ENCODE data around the gene SAMD14.
A peak's percentile ranks its signal among the peaks of the same experiment; 100 is the strongest.

The SAMD14 gene

GRCh38 chr17:50110591-50111349 lies 19.2 kb downstream of the SAMD14 start:
- no peak for DNase-seq

DNA sequence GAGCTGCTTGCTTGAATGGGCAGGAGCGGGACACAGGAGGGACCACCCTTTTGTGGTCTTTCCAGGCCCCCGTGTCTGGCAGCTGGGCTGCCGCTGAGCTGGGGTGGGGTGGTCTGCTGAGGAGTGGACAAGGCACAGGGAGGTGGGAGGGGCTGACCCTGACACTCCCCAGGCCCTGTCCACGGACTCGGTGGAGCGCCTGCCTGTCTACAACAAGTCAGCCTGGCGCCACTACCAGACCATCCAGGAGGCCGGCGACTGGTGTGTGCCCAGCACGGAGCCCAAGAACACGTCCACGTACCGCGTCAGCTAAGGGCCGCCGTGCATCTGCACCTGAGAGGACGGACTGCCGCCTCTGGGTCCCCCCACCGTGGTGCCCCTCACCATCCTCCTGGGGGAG lies 20.2 kb downstream of the SAMD14 start:
- DNase-seq, result no peak

GRCh38 chr17:50109207-50109606 lies 20.8 kb downstream of the SAMD14 start:
- DNase-seq, result no peak

- no peak for DNase-seq
Observed at GRCh38 chr17:50108556-50108955, 21.4 kb downstream of the SAMD14 start.

GRCh38 chr17:50107790-50108414 lies 22.1 kb downstream of the SAMD14 start:
- DNase-seq, result no peak

DNA sequence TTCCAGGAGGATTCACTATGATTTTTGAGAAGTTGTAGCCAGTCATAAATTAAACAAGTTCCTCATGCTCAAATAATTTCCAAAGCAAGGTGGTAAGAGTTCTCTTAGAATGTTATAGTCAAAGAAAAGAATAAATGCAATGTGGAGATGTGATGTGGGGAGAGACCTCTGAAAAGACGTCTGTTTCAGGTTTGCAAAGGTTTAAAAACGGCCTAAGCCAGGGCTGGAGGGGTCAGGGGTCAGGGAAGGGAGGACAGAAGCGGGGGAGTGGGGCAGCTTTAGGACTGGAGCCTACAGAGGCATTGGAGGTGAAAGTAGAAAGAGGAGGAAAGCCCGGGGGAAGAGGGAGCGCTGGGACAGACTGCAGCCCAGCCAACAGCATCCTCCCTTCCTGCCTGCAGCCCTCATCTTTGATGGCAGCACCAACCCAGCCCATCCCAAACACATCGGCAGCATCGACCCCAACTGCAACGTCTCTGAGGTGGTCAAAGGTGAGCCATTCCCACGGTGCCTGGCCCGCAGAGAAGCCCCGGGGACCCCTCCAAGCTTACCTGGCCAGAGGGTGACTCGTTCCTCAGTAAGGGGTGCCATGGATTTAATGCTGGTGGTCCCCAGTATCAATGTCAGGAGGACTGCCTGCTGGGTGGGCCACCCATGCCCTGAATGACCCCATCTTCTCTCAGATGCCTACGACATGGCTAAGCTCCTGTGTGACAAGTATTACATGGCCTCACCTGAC lies 23.4 kb downstream of the SAMD14 start:
- no peak for DNase-seq

GRCh38 chr17:50105811-50106210 lies 24.1 kb downstream of the SAMD14 start:
- DNase-seq, result no peak

- no peak for DNase-seq
Observed at GRCh38 chr17:50103941-50104340, 26.0 kb downstream of the SAMD14 start.

GRCh38 chr17:50103252-50103651 lies 26.7 kb downstream of the SAMD14 start:
- DNase-seq, result no peak

DNA sequence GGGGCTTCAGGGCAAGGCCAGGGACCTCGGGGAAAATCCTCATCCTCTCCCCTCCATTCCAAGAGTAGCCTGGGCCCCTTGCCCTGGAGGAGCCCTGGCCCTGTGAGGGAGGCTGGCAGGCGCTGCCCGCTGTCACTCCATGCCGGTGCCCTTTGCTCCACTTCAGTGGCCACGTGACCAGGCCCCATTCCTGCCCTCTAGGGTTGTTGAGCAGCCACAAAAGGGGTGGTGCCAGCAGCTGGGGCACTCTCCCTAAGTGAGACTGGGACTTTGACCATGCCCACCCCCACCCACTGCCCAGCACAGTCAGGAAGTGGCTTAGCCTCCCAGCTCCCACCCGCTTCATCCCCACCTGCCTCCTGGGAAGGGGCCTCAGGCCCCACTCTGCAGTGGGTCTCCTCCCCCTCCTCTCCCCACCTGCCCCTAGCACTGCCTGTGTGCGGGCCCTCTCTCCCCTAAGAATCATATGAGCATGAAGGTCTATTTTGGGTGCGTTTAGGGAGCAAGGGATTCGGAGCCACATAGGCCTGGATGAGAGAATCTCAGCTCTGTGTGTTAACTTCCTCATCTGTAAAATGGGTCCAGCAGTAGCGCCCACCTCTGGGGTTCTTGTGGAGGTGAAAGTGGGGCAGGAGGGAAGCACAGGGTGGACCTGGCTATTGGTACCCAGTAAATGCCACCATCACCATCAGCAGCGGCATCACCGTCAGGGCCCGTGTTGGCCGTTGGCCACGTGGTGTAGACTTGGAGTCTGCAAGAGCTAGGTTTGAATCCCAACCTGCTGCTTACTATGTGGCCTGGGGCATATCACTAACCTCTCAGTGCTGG lies 27.6 kb downstream of the SAMD14 start:
- peak; percentile 10 for DNase-seq

- no peak for DNase-seq
Observed at GRCh38 chr17:50101346-50102163, 28.4 kb downstream of the SAMD14 start.

DNA sequence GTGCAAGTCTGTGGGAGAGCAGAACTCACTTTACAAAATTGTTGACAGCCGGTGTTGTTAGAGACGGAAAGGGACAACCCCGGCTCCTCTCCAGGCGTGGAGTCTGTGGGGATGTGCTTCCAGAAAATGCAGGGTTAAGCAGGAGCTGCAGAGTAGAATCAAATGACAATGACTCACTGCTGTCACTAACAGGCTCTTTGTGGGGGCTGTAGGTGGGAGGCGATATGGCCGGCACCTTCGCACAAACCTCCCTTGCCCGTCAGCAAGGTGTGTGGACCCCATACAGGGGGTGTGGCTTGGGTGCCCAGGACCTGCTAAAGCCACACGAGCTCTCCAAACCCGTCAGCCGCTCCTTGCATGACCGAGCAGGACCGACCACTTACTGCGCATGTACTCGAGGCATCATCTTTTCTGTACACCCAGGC lies 29.0 kb downstream of the SAMD14 start:
- DNase-seq, result peak; percentile 49

DNA sequence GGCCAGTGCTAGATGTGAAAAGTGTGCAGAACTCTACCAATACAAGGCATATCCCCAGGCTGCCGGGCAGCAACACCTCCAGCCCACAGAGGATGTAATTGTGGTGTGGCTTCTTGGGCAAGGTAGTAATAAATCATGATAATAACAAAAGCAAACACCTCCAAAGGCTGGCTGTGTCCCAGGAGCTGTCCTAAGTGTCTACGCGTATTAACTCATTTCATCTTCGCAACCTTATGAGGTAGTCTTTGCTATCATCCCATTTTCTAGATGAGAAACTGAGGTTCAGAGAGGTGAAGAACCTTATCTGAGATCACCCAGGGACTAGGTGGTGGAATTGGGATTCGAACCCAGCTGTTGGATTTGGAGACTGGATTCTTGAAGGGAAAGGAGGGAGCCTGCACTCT lies 29.5 kb downstream of the SAMD14 start:
- DNase-seq, result no peak

GRCh38 chr17:50099003-50099402 lies 31.0 kb downstream of the SAMD14 start:
- DNase-seq, result no peak

DNA sequence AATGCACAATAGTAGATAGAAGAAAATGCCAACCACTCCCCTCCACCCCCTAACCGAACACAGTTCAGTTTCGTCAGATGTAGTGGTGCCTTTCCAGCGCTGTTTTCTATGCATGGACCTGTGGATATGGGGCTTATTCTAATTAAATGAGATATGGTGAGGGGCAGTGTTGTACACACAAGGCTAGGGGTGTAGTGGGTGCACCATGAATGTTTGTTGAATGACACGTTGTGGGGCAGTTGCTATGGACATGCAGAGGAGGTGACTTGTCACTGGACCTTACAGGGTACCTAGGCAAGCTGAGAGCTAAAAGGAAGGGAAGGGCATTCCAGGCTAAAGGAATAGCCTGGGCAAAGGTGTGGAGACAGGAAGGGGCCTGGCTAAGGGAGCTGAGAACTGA lies 31.4 kb downstream of the SAMD14 start:
- DNase-seq, result no peak

DNA sequence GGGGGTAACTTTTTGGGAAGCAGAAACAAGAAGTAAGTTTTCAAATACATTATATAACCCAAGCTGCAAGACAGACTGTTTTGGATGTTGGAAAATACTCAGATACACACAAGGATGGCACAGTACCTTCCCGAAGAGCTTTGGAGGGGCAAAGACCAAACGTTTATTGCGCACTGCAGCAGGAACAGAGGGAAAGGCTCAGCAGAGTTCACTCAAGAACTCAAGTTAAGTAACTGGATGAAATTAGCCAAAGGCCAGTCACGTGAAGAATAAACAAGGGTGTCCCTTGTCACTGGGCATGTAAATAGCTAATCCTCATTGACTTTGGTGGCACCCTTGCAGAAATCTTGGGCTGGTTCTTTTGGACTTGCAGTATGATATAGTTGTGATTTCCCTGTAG lies 32.0 kb downstream of the SAMD14 start:
- DNase-seq, result no peak

- no peak for DNase-seq
Observed at GRCh38 chr17:50097455-50097854, 32.5 kb downstream of the SAMD14 start.

- no peak for DNase-seq
Observed at GRCh38 chr17:50096758-50097157, 33.2 kb downstream of the SAMD14 start.

DNA sequence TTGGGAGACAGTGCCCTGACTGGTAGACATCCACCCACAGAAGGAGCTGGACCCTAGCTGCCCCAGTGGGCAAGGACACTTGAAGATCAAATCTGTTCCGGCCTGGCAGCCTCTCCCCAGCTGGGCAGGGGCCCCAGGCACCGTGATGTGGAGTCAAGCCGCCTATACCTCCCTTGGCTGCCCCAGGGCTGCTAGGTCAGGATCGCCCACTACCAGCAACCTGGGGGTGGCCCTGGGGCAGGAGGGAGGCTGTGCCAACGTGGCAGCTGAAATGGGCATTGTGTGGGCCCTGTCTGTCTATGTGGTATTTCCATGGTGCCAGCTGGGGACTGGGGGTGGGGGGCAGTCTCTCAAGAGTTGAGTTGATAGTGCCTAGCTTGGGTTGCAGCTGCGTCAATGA lies 33.9 kb downstream of the SAMD14 start:
- no peak for DNase-seq

DNA sequence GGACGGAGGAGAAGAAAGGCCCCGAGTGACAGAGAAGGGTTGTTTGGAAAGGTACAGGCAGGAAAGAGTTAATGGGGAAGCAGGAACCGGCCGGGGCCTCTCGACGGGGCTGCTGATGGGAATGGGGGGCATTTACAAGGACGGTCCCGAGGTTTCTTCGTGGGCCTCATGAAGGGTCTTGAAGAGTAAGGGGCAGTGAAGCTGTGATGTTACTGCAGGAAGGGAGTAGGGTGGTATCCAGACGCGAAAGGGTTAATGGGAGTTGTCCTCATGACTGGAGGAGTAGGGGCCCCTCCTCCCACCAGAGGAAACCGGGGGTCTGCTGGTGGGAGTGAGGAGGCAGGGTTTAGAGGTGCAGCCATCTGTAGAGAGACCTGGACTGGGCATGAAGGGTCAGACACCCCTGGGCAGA lies 34.3 kb downstream of the SAMD14 start:
- DNase-seq, result no peak

- peak; percentile 84 for DNase-seq
Observed at GRCh38 chr17:50094753-50095619, 35.0 kb downstream of the SAMD14 start, which contains the start of gene PDK2. PDK2 (plus strand) TSS chr17:50095351; CDS start chr17:50095436, 85 bp downstream.

Measured in DMS79 treated with DMSO at 0.1 percent for 48 hours (cell line).